ENCODE results near the gene DTWD2.

Gene DTWD2

GRCh38 chr5:119021149-119021732 is 32.9 kb upstream of the DTWD2 start:
- H3K79me1 ChIP-seq (ENCODE audit: low read length): no peaks in the 10 kb centered on the region
- H3K4me2 ChIP-seq (ENCODE audit: low read length): no peak overlapping the region
- WGBS (ENCODE audit: extremely low coverage, insufficient coverage, low lambda C conversion rate): no CpG with 5 or more reads among the region's 3 CpGs

GRCh38 chr5:119019949-119020348 is 31.6 kb upstream of the DTWD2 start:
- Histone ChIP-seq H3K4ac (ENCODE audit: low read depth, low read length) (no peak overlapping the region), H3K9ac (ENCODE audit: low read length) (no peak overlapping the region), H2BK15ac (replicated peaks; ENCODE audit: low read depth) (no peak overlapping the region), H3K4me2 (ENCODE audit: low read length) (no peak overlapping the region), H2BK120ac (ENCODE audit: low read depth, low read length) (no peak overlapping the region), H3K27me3 (ENCODE audit: insufficient read depth, low read length, poor library complexity) (no peaks in the 10 kb centered on the region), H3K4me1 (ENCODE audit: control insufficient read depth, low read depth, low read length) (no peaks in the 10 kb centered on the region), H3K18ac (ENCODE audit: low read length) (no peak overlapping the region), H3K56ac (ENCODE audit: low read length) (no peak overlapping the region), H4K8ac (ENCODE audit: low read depth, low read length) (no peak overlapping the region), H3K27ac (ENCODE audit: low read depth, low read length) (no peak overlapping the region), H2AK5ac (ENCODE audit: low read length) (no peak overlapping the region), H2BK5ac (ENCODE audit: low read length) (no peak overlapping the region), H4K5ac (ENCODE audit: low read length) (no peak overlapping the region), H3K79me2 (ENCODE audit: control insufficient read depth, insufficient read depth, low read length) (no peaks in the 10 kb centered on the region), H3K4me3 (ENCODE audit: low read length) (no peak overlapping the region), H3K36me3 (ENCODE audit: control insufficient read depth, insufficient read depth, low read length) (no peaks in the 10 kb centered on the region), H3K79me1 (ENCODE audit: low read length) (no peaks in the 10 kb centered on the region), H3K23ac (ENCODE audit: low read length) (no peak overlapping the region)
- no CpG with 5 or more reads among the region's 7 CpGs for WGBS (ENCODE audit: extremely low coverage, insufficient coverage, low lambda C conversion rate)
- DNase-seq: no peak

More at GRCh38 chr5:119021149-119021732, 32.9 kb upstream of the DTWD2 start:
- Histone ChIP-seq H4K8ac (ENCODE audit: low read depth, low read length) (no peak overlapping the region), H3K18ac (ENCODE audit: low read length) (no peak overlapping the region), H3K27me3 (ENCODE audit: insufficient read depth, low read length, poor library complexity) (no peaks in the 10 kb centered on the region), H2AK5ac (ENCODE audit: low read length) (no peak overlapping the region), H3K4ac (ENCODE audit: low read depth, low read length) (no peak overlapping the region), H4K5ac (ENCODE audit: low read length) (no peak overlapping the region), H2BK5ac (ENCODE audit: low read length) (no peak overlapping the region), H3K4me3 (ENCODE audit: low read length) (no peak overlapping the region), H3K56ac (ENCODE audit: low read length) (no peak overlapping the region), H3K27ac (ENCODE audit: low read depth, low read length) (no peak overlapping the region), H3K9ac (ENCODE audit: low read length) (no peak overlapping the region), H3K79me2 (ENCODE audit: control insufficient read depth, insufficient read depth, low read length) (no peaks in the 10 kb centered on the region), H2BK120ac (ENCODE audit: low read depth, low read length) (no peak overlapping the region), H3K23ac (ENCODE audit: low read length) (no peak overlapping the region), H2BK15ac (replicated peaks; ENCODE audit: low read depth) (no peak overlapping the region), H3K4me1 (ENCODE audit: control insufficient read depth, low read depth, low read length) (no peaks in the 10 kb centered on the region), H3K36me3 (ENCODE audit: control insufficient read depth, insufficient read depth, low read length) (no peaks in the 10 kb centered on the region)
- DNase-seq: no peak

GRCh38 chr5:119019501-119019900 is 31.2 kb upstream of the DTWD2 start:
- no peak overlapping the region for H4K8ac ChIP-seq (ENCODE audit: low read depth, low read length)
- H3K4me1 ChIP-seq (ENCODE audit: control insufficient read depth, low read depth, low read length): no peaks in the 10 kb centered on the region
- H3K4ac ChIP-seq (ENCODE audit: low read depth, low read length): no peak overlapping the region
- no peak overlapping the region for H2BK15ac ChIP-seq (replicated peaks; ENCODE audit: low read depth)
- H2BK5ac ChIP-seq (ENCODE audit: low read length): no peak overlapping the region
- H3K18ac ChIP-seq (ENCODE audit: low read length): no peak overlapping the region
- no peak overlapping the region for H3K56ac ChIP-seq (ENCODE audit: low read length)
- DNase-seq: no peak
- no peak overlapping the region for H2BK120ac ChIP-seq (ENCODE audit: low read depth, low read length)
- H3K4me3 ChIP-seq (ENCODE audit: low read length): no peak overlapping the region
- WGBS (ENCODE audit: extremely low coverage, insufficient coverage, low lambda C conversion rate): 100% methylated on average over 1 of the region's 1 CpG
- no peaks in the 10 kb centered on the region for H3K36me3 ChIP-seq (ENCODE audit: control insufficient read depth, insufficient read depth, low read length)
- no peak overlapping the region for H3K9ac ChIP-seq (ENCODE audit: low read length)
- H3K27ac ChIP-seq (ENCODE audit: low read depth, low read length): no peak overlapping the region
- H3K79me2 ChIP-seq (ENCODE audit: control insufficient read depth, insufficient read depth, low read length): no peaks in the 10 kb centered on the region
- no peak overlapping the region for H4K5ac ChIP-seq (ENCODE audit: low read length)
- H2AK5ac ChIP-seq (ENCODE audit: low read length): no peak overlapping the region
- no peaks in the 10 kb centered on the region for H3K27me3 ChIP-seq (ENCODE audit: insufficient read depth, low read length, poor library complexity)
- no peak overlapping the region for H3K4me2 ChIP-seq (ENCODE audit: low read length)
- no peaks in the 10 kb centered on the region for H3K79me1 ChIP-seq (ENCODE audit: low read length)
- H3K23ac ChIP-seq (ENCODE audit: low read length): no peak overlapping the region

GRCh38 chr5:119017994-119018393 is 29.6 kb upstream of the DTWD2 start:
- H3K18ac ChIP-seq (ENCODE audit: low read length): no peak overlapping the region
- no peak overlapping the region for H3K4me3 ChIP-seq (ENCODE audit: low read length)
- H3K9ac ChIP-seq (ENCODE audit: low read length): no peak overlapping the region
- H3K79me2 ChIP-seq (ENCODE audit: control insufficient read depth, insufficient read depth, low read length): no peaks in the 10 kb centered on the region
- H2BK5ac ChIP-seq (ENCODE audit: low read length): no peak overlapping the region
- no peak overlapping the region for H4K5ac ChIP-seq (ENCODE audit: low read length)
- no peak overlapping the region for H3K4me2 ChIP-seq (ENCODE audit: low read length)
- H3K27ac ChIP-seq (ENCODE audit: low read depth, low read length): no peak overlapping the region
- no peak overlapping the region for H2BK120ac ChIP-seq (ENCODE audit: low read depth, low read length)
- H3K79me1 ChIP-seq (ENCODE audit: low read length): no peaks in the 10 kb centered on the region
- no peaks in the 10 kb centered on the region for H3K27me3 ChIP-seq (ENCODE audit: insufficient read depth, low read length, poor library complexity)
- no peak overlapping the region for H2BK15ac ChIP-seq (replicated peaks; ENCODE audit: low read depth)
- H2AK5ac ChIP-seq (ENCODE audit: low read length): no peak overlapping the region
- H3K4me1 ChIP-seq (ENCODE audit: control insufficient read depth, low read depth, low read length): no peaks in the 10 kb centered on the region
- no peak for DNase-seq
- H3K4ac ChIP-seq (ENCODE audit: low read depth, low read length): no peak overlapping the region
- WGBS (ENCODE audit: extremely low coverage, insufficient coverage, low lambda C conversion rate): no CpG with 5 or more reads among the region's 2 CpGs
- no peak overlapping the region for H3K56ac ChIP-seq (ENCODE audit: low read length)
- H3K23ac ChIP-seq (ENCODE audit: low read length): no peak overlapping the region
- H4K8ac ChIP-seq (ENCODE audit: low read depth, low read length): no peak overlapping the region
- H3K36me3 ChIP-seq (ENCODE audit: control insufficient read depth, insufficient read depth, low read length): no peaks in the 10 kb centered on the region

GRCh38 chr5:119016125-119016774 is 27.9 kb upstream of the DTWD2 start:
- Histone ChIP-seq H3K9ac (ENCODE audit: low read length) (no peak overlapping the region), H3K79me1 (ENCODE audit: low read length) (no peaks in the 10 kb centered on the region), H2BK120ac (ENCODE audit: low read depth, low read length) (no peak overlapping the region), H3K36me3 (ENCODE audit: control insufficient read depth, insufficient read depth, low read length) (no peaks in the 10 kb centered on the region), H2BK5ac (ENCODE audit: low read length) (no peak overlapping the region), H3K4me3 (ENCODE audit: low read length) (no peak overlapping the region), H3K4me1 (ENCODE audit: control insufficient read depth, low read depth, low read length) (no peaks in the 10 kb centered on the region), H3K4ac (ENCODE audit: low read depth, low read length) (no peak overlapping the region), H3K18ac (ENCODE audit: low read length) (no peak overlapping the region), H3K27ac (ENCODE audit: low read depth, low read length) (no peak overlapping the region), H4K8ac (ENCODE audit: low read depth, low read length) (no peak overlapping the region), H2BK15ac (replicated peaks; ENCODE audit: low read depth) (no peak overlapping the region), H3K56ac (ENCODE audit: low read length) (no peak overlapping the region), H3K23ac (ENCODE audit: low read length) (no peak overlapping the region), H2AK5ac (ENCODE audit: low read length) (no peak overlapping the region), H3K79me2 (ENCODE audit: control insufficient read depth, insufficient read depth, low read length) (no peaks in the 10 kb centered on the region), H3K27me3 (ENCODE audit: insufficient read depth, low read length, poor library complexity) (no peaks in the 10 kb centered on the region), H4K5ac (ENCODE audit: low read length) (no peak overlapping the region), H3K4me2 (ENCODE audit: low read length) (no peak overlapping the region)
- no peak for DNase-seq
- no CpG with 5 or more reads among the region's 7 CpGs for WGBS (ENCODE audit: extremely low coverage, insufficient coverage, low lambda C conversion rate)

- Histone ChIP-seq H3K56ac (ENCODE audit: low read length) (no peak overlapping the region), H2BK15ac (replicated peaks; ENCODE audit: low read depth) (no peak overlapping the region), H3K36me3 (ENCODE audit: control insufficient read depth, insufficient read depth, low read length) (no peaks in the 10 kb centered on the region), H3K23ac (ENCODE audit: low read length) (no peak overlapping the region), H3K4me3 (ENCODE audit: low read length) (no peak overlapping the region), H3K4ac (ENCODE audit: low read depth, low read length) (no peak overlapping the region), H4K8ac (ENCODE audit: low read depth, low read length) (no peak overlapping the region), H2AK5ac (ENCODE audit: low read length) (no peak overlapping the region), H3K27ac (ENCODE audit: low read depth, low read length) (no peak overlapping the region), H3K18ac (ENCODE audit: low read length) (no peak overlapping the region), H3K4me1 (ENCODE audit: control insufficient read depth, low read depth, low read length) (no peaks in the 10 kb centered on the region), H3K9ac (ENCODE audit: low read length) (no peak overlapping the region), H2BK5ac (ENCODE audit: low read length) (no peak overlapping the region), H3K79me1 (ENCODE audit: low read length) (no peaks in the 10 kb centered on the region), H3K79me2 (ENCODE audit: control insufficient read depth, insufficient read depth, low read length) (no peaks in the 10 kb centered on the region), H4K5ac (ENCODE audit: low read length) (no peak overlapping the region), H3K4me2 (ENCODE audit: low read length) (no peak overlapping the region), H3K27me3 (ENCODE audit: insufficient read depth, low read length, poor library complexity) (no peaks in the 10 kb centered on the region), H2BK120ac (ENCODE audit: low read depth, low read length) (no peak overlapping the region)
- WGBS (ENCODE audit: extremely low coverage, insufficient coverage, low lambda C conversion rate): no CpG with 5 or more reads among the region's 13 CpGs
- DNase-seq: no peak
These were observed 22.8 kb upstream of the DTWD2 start for GRCh38 chr5:119011186-119011585.

Measured in mesendoderm (in vitro differentiated cells).